IMR-90 (cell line): Measurements from ENCODE around the gene PTMS. TPM values are rescaled to one million over a fixed set of nuclear protein-coding genes. Genes with fewer than 3 reads are reported as not detected.

ENCODE experiments used
- ATAC-seq: fragments of 200-7000 bp; cut with Tn5 transposase; 2 replicates; pipeline ENCODE4 v1.9.1; 2020; ENCODE audit warnings: low read depth, mild to moderate bottlenecking, moderate library complexity
- BruUV-seq: library from RNA; stranded (reverse); fragments of 400-500 nt; replicated peaks from 2 replicates; lab custom pipeline; 2021; lab: Mats Ljungman, UMichigan
- CTCF ChIA-PET: fragments of 300-600 bp; formaldehyde crosslinking; extraction: SDS; loops from one replicate; lab custom pipeline; 2021; ENCODE audit warnings: antibody characterized with exemption; lab: Yijun Ruan, JAX
- POLR2A ChIA-PET: fragments of 300-600 bp; sonication (Branson Sonifier 250); formaldehyde crosslinking; loops from one replicate; lab custom pipeline; 2022; ENCODE audit warnings: antibody characterized with exemption; ENCODE audit not compliant: unreplicated experiment; lab: Charles Lee
- DNase-seq: peaks from one replicate; pipeline ENCODE4 v3.0.0; 2013
- H2AFZ ChIP-seq: replicated peaks from 2 replicates; pipeline ENCODE3; 2013; ENCODE audit warnings: low read length, mild to moderate bottlenecking; ENCODE audit not compliant: poor library complexity
- H2AK5ac ChIP-seq: 2 replicates; pipeline ENCODE4 v1.6.1; 2013; ENCODE audit warnings: low read depth, low read length, inconsistent platforms
- H2AK9ac ChIP-seq: replicated peaks from 2 replicates; pipeline ENCODE3; 2013; ENCODE audit warnings: mild to moderate bottlenecking, low read depth, low read length, moderate library complexity; ENCODE audit not compliant: poor library complexity
- H2BK120ac ChIP-seq: 2 replicates; pipeline ENCODE4 v1.6.1; 2013; ENCODE audit warnings: low read depth, low read length, inconsistent platforms
- H2BK15ac ChIP-seq: 3 replicates; pipeline ENCODE4 v1.6.1; 2013; ENCODE audit warnings: low read depth, low read length, inconsistent platforms
- H2BK20ac ChIP-seq: 2 replicates; pipeline ENCODE4 v1.6.1; 2013; ENCODE audit warnings: low read depth, mild to moderate bottlenecking, inconsistent platforms, low read length, moderate library complexity
- H2BK5ac ChIP-seq: 2 replicates; pipeline ENCODE4 v1.6.1; 2013; ENCODE audit warnings: mild to moderate bottlenecking, low read depth, low read length, inconsistent platforms; ENCODE audit not compliant: poor library complexity, severe bottlenecking
- H3K14ac ChIP-seq: replicated peaks from 2 replicates; pipeline ENCODE4 v1.6.1; 2013; ENCODE audit warnings: low read depth, low read length, inconsistent platforms
- H3K18ac ChIP-seq: 2 replicates; pipeline ENCODE4 v1.6.1; 2013; ENCODE audit warnings: low read depth, low read length, control low read depth
- H3K23ac ChIP-seq: 2 replicates; pipeline ENCODE4 v1.6.1; 2013; ENCODE audit warnings: low read depth, low read length, inconsistent platforms
- H3K27ac ChIP-seq: 2 replicates; pipeline ENCODE4 v1.5.1; 2013; ENCODE audit warnings: mild to moderate bottlenecking, control low read depth, low read length; ENCODE audit not compliant: insufficient read depth
- H3K27me3 ChIP-seq: 2 replicates; pipeline ENCODE4 v1.6.1; 2013; ENCODE audit warnings: low read length; ENCODE audit not compliant: control insufficient read depth, insufficient read depth
- H3K36me3 ChIP-seq: 2 replicates; pipeline ENCODE4 v1.6.1; 2013; ENCODE audit warnings: low read length, mixed read lengths; ENCODE audit not compliant: control insufficient read depth, insufficient read depth
- H3K4ac ChIP-seq: 2 replicates; pipeline ENCODE4 v1.6.1; 2013; ENCODE audit warnings: low read depth, low read length, inconsistent platforms
- H3K4me1 ChIP-seq: 2 replicates; pipeline ENCODE4 v1.6.1; 2013; ENCODE audit warnings: low read length, mixed read lengths; ENCODE audit not compliant: control insufficient read depth, insufficient read depth
- H3K4me2 ChIP-seq: 2 replicates; pipeline ENCODE4 v1.6.1; 2013; ENCODE audit warnings: low read depth, mild to moderate bottlenecking, control low read depth, low read length, moderate library complexity
- H3K4me3 ChIP-seq: 2 replicates; pipeline ENCODE4 v1.5.1; 2013; ENCODE audit warnings: low read depth, mild to moderate bottlenecking, control low read depth, low read length, moderate library complexity; ENCODE audit not compliant: insufficient read depth
- H3K56ac ChIP-seq: 2 replicates; pipeline ENCODE4 v1.6.1; 2013; ENCODE audit warnings: low read length, inconsistent platforms; ENCODE audit not compliant: insufficient read depth; ENCODE audit errors: extremely low read depth
- H3K79me1 ChIP-seq, 2 experiments: 2 replicates each; pipeline ENCODE4 v1.6.1; 2013; ENCODE audit warnings: low read length in 2 of 2, inconsistent platforms in 1 of 2, low read depth in 1 of 2
- H3K9ac ChIP-seq: 2 replicates; pipeline ENCODE4 v1.6.1; 2013; ENCODE audit warnings: low read depth, low read length, control low read depth
- H3K9me1 ChIP-seq: 2 replicates; pipeline ENCODE4 v1.6.1; 2013; ENCODE audit warnings: low read length, inconsistent platforms; ENCODE audit not compliant: insufficient read depth
- H3K9me3 ChIP-seq: 2 replicates; pipeline ENCODE4 v1.6.1; 2013; ENCODE audit warnings: low read length; ENCODE audit not compliant: control insufficient read depth, insufficient read depth
- H4K20me1 ChIP-seq: 2 replicates; pipeline ENCODE4 v1.6.1; 2013; ENCODE audit warnings: low read length, inconsistent platforms; ENCODE audit not compliant: insufficient read depth
- H4K5ac ChIP-seq: 2 replicates; pipeline ENCODE4 v1.6.1; 2013; ENCODE audit warnings: mild to moderate bottlenecking, low read depth, low read length, control low read depth
- H4K8ac ChIP-seq, 2 experiments: 2 replicates each; pipeline ENCODE4 v1.6.1; 2013; ENCODE audit warnings: low read depth in 2 of 2, low read length in 2 of 2, control low read depth in 1 of 2, inconsistent platforms in 1 of 2
- H4K91ac ChIP-seq: 2 replicates; pipeline ENCODE4 v1.6.1; 2013; ENCODE audit warnings: low read depth, low read length, inconsistent platforms; ENCODE audit not compliant: insufficient read depth
- CEBPB ChIP-seq: IDR thresholded peaks from 2 replicates; pipeline ENCODE4 v1.6.1; 2012; ENCODE audit warnings: low read depth, low read length, improper control_type of control experiment
- CHD1 ChIP-seq: IDR thresholded peaks from 2 replicates; pipeline ENCODE4 v1.6.1; 2012; ENCODE audit warnings: low read depth, low read length, improper control_type of control experiment
- FOS ChIP-seq: fragments of 150-350 bp; IDR thresholded peaks from 2 replicates; pipeline ENCODE4 v1.6.1; 2016; ENCODE audit warnings: low read depth, low read length
- MAFK ChIP-seq: IDR thresholded peaks from 2 replicates; pipeline ENCODE4 v1.6.1; 2012; ENCODE audit warnings: low read depth, low read length, improper control_type of control experiment
- MAZ ChIP-seq: IDR thresholded peaks from 2 replicates; pipeline ENCODE4 v1.6.1; 2012; ENCODE audit warnings: low read depth, mild to moderate bottlenecking, low read length, improper control_type of control experiment, moderate library complexity, borderline replicate concordance
- MXI1 ChIP-seq: IDR thresholded peaks from 2 replicates; pipeline ENCODE4 v1.6.1; 2012; ENCODE audit warnings: low read depth, mild to moderate bottlenecking, low read length, moderate library complexity, borderline replicate concordance
- NFE2L2 ChIP-seq: fragments of 150-350 bp; IDR thresholded peaks from 2 replicates; pipeline ENCODE4 v1.6.1; 2016; ENCODE audit warnings: low read depth, mild to moderate bottlenecking, low read length
- RAD21 ChIP-seq: IDR thresholded peaks from 2 replicates; pipeline ENCODE4 v1.6.1; 2012; ENCODE audit warnings: low read length, improper control_type of control experiment
- SMC3 ChIP-seq: fragments of 150-350 bp; IDR thresholded peaks from 2 replicates; pipeline ENCODE4 v1.6.1; 2016; ENCODE audit warnings: low read depth, mild to moderate bottlenecking, antibody characterized with exemption, low read length, moderate library complexity
- WGBS, 2 experiments: methylation state at CpG; one replicate each; pipeline versions ENCODE4 v1.1.5 to v1.1.7; 2013; ENCODE audit warnings: missing lambda C conversion rate in 2 of 2; ENCODE audit not compliant: insufficient read length in 1 of 2; ENCODE audit errors: extremely low coverage in 2 of 2; 5-methylcytosine and 5-hydroxymethylcytosine counted together
- dilution Hi-C: fragments of 300-500 bp; cut with HindIII; formaldehyde crosslinking; loops from one replicate; pipeline ENCODE4 v1.14.3; 2018; ENCODE audit warnings: low sequenced_read_pairs; ENCODE audit not compliant: unreplicated experiment
- in situ Hi-C: fragments of 300-500 bp; cut with MboI; formaldehyde crosslinking; loops from 3 replicates; pipeline ENCODE4 v1.14.3; 2019; ENCODE audit warnings: low sequenced_read_pairs, inconsistent platforms, mixed read lengths
- intact Hi-C: fragments of 100-400 bp; cut with micrococcal nuclease; formaldehyde crosslinking; loops from 2 replicates; pipeline ENCODE4 v1.10.0; 2022
- polyA plus RNA-seq, 3 experiments: library from polyadenylated mRNA; depleted of rRNA; stranded (reverse); fragments of >200 nt; gene quantifications; 2 replicates each; pipeline ENCODE4 v1.2.3, GENCODE V29; 2012; ENCODE audit warnings: low replicate concordance in 1 of 3
- total RNA-seq: library from RNA; depleted of rRNA; stranded (reverse); fragments of >200 nt; gene quantifications from 2 replicates; pipeline ENCODE4 v1.2.3, GENCODE V29; 2012
- TF ChIP-seq, protein P1 (sequence below): fragments of 150-350 bp; IDR thresholded peaks from 2 replicates; pipeline ENCODE4 v1.6.1; 2017; ENCODE audit warnings: mild to moderate bottlenecking, antibody characterized with exemption, low read length, low read depth

PTMS gene
- total and polyA plus RNA-seq, 2 of the 4 experiments (the other 2 are of a cell fraction): 17.2 to 275 TPM

DNA sequence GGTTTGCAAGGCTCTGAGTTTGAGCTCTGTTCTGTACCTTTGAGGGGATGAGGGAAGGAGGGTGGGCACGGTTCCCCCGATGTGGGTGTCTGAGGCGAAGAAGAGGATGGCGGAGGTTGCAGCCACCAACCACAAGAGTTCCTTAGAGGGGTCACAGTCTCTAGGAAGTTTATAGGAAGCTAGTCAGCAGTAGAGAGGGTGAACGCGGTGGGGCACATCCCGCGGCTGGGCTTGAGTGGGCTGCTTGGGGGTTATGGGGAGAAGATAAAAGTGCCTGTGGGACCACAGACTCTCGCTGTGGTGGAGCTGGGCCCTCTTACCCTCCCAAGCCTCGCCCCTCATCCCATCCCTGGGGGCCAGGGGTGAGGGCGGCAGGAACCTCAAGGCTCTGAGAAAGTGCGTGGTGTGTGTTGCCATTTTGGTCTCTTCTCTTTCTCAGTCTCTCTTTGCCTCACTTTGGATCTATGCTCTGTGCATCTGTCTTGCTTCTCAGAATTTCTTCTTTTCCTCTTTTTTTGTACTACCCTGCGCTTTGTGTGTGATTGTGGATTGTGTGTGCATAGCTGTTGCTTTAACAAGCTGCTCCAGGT is 25.9 kb downstream of the PTMS start (continued):
- TF ChIP-seq, protein P1, sequence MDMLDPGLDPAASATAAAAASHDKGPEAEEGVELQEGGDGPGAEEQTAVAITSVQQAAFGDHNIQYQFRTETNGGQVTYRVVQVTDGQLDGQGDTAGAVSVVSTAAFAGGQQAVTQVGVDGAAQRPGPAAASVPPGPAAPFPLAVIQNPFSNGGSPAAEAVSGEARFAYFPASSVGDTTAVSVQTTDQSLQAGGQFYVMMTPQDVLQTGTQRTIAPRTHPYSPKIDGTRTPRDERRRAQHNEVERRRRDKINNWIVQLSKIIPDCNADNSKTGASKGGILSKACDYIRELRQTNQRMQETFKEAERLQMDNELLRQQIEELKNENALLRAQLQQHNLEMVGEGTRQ: no peak

- no TSS peak for BruUV-seq
- ChIA-PET CTCF (interaction anchor here (0.7 to 1.4 kb wide), 2 partner anchors 8 to 39 kb away, joined by 3 to 6 read pairs; partner anchors contain the start of gene MLF2), POLR2A (interaction anchor here (0.6 to 0.8 kb wide), 2 partner anchors 27 to 131 kb away, joined by 3 to 4 read pairs; partner anchors contain the start of gene PTMS)
- in situ Hi-C loops: no loop called here
- no peak overlapping the region for H3K56ac ChIP-seq
- no peak overlapping the region for H2BK15ac ChIP-seq
- H2BK20ac ChIP-seq: no peak overlapping the region
- WGBS, 2 experiments: 13% methylated on average over 4 of the region's 12 CpGs; no CpG with 5 or more reads in 1 of the 2 experiments
- peak overlapping the region; percentile 41 for H3K23ac ChIP-seq
- peak; percentile 13 for DNase-seq
- 0 out of 2 replicates have a peak overlapping the region, but pooled peaks have one; percentile 32 for H4K91ac ChIP-seq
- peaks cover 8% of the 10 kb centered on the region; the same call in 1 of the 2 replicates for H3K9me1 ChIP-seq
- intact Hi-C loops: no loop called here
- peak overlapping the region; percentile 89 for H2AFZ ChIP-seq
- peak overlapping the region; percentile 73 for H2AK9ac ChIP-seq
- peak overlapping the region; percentile 51; the same call in 1 of the 2 replicates for H2BK120ac ChIP-seq
- H3K4ac ChIP-seq: peak overlapping the region; percentile 64
- H3K27me3 ChIP-seq: no peaks in the 10 kb centered on the region
- peak overlapping the region; percentile 59 to 86; a peak in 3 of 4 replicates for H4K8ac ChIP-seq
- no peak overlapping the region for H2AK5ac ChIP-seq
- H3K4me2 ChIP-seq: peak overlapping the region; percentile 44
- no peaks in the 10 kb centered on the region for H4K20me1 ChIP-seq
- H3K9me3 ChIP-seq: no peaks in the 10 kb centered on the region
- dilution Hi-C loops: no loop called here
- 0 out of 2 replicates have a peak overlapping the region, but pooled peaks have one; percentile 10 for H3K18ac ChIP-seq
- TF ChIP-seq CEBPB (no peak), NFE2L2 (no peak), MAZ (no peak), FOS (no peak), MAFK (no peak), RAD21 (no peak), CHD1 (no peak), MXI1 (no peak; the same call in 1 of the 2 replicates), SMC3 (no peak)
- H3K4me1 ChIP-seq: peaks cover 21% of the 10 kb centered on the region
- no peak overlapping the region for H3K4me3 ChIP-seq
- H4K5ac ChIP-seq: peak overlapping the region; percentile 27
- peak overlapping the region; percentile 51 for H3K14ac ChIP-seq
- H3K79me1 ChIP-seq: peaks cover 0 to 14% of the 10 kb centered on the region in 2 experiments; a peak in 2 of 4 replicates
- H3K27ac ChIP-seq: peak overlapping the region; percentile 13
- ATAC-seq: peak; percentile 66
- 0 out of 2 replicates have a peak, but pooled peaks cover 2% of the 10 kb centered on the region for H3K36me3 ChIP-seq
- H2BK5ac ChIP-seq: no peak overlapping the region
- H3K9ac ChIP-seq: peak overlapping the region; percentile 23; the same call in 1 of the 2 replicates
Observed at GRCh38 chr12:6792522-6793201, 26.5 kb downstream of the PTMS start.
